ENCODE results near the gene MRAS. TPM values are rescaled to one million over a fixed set of nuclear protein-coding genes. Genes with fewer than 3 reads are reported as not detected.
A peak's percentile ranks its signal among the peaks of the same experiment; 100 is the strongest.

Gene MRAS
- total and polyA plus RNA-seq, 2 of the 13 experiments (the other 11 are each of a cell fraction or from before 2014, with no cell fraction given) = 8.8 to 36.2 TPM

- TF ChIP-seq GABPA (IDR thresholded peaks at IDR 0.05; ENCODE audit: low read depth, low read length) (peak; percentile 32; the same call in 1 of the 2 replicates), GABPA (CRISPR knock-in tag; IDR thresholded peaks at IDR 0.05; ENCODE audit: low read depth) (peak; percentile 69), SRSF9 (IDR thresholded peaks at IDR 0.05; ENCODE audit: borderline replicate concordance, insufficient read depth, low read depth, low read length, poor library complexity, severe bottlenecking) (no peak), HMGA1 (CRISPR knock-in tag; conservative IDR thresholded peaks at IDR 0.05) (no peak), CHD4 (IDR thresholded peaks at IDR 0.05; ENCODE audit: borderline replicate concordance, low read length) (no peak), ZFP41 (CRISPR knock-in tag; IDR thresholded peaks at IDR 0.05; ENCODE audit: borderline replicate concordance) (peak; percentile 48; the same call in 1 of the 2 replicates), ZBTB7A (CRISPR knock-in tag; IDR thresholded peaks at IDR 0.05) (0 out of 2 replicates have a peak, but pooled peaks have one; percentile 46), SIN3A (IDR thresholded peaks at IDR 0.05; ENCODE audit: borderline replicate concordance, low read depth, low read length) (no peak), ATF4 (CRISPR knock-in tag; IDR thresholded peaks at IDR 0.05) (0 out of 4 replicates have a peak, but pooled peaks of 1 of the 2 experiments have one; percentile 66), ZNF224 (CRISPR knock-in tag; IDR thresholded peaks at IDR 0.05) (peak; percentile 96), ZNF460 (CRISPR knock-in tag; IDR thresholded peaks at IDR 0.05; ENCODE audit: borderline replicate concordance) (no peak), TP53 (CRISPR knock-in tag; conservative IDR thresholded peaks at IDR 0.05) (peak; percentile 77; the same call in 1 of the 2 replicates), DPF2 (CRISPR knock-in tag; IDR thresholded peaks at IDR 0.05; ENCODE audit: borderline replicate concordance, low read depth) (no peak), SRSF4 (IDR thresholded peaks at IDR 0.05; ENCODE audit: low read depth, low read length, poor library complexity, severe bottlenecking) (no peak), DZIP1 (CRISPR knock-in tag; IDR thresholded peaks at IDR 0.05) (peak; percentile 98), ZMAT5 (CRISPR knock-in tag; IDR thresholded peaks at IDR 0.05; ENCODE audit: borderline replicate concordance, low read depth) (no peak), E2F1 (CRISPR knock-in tag; IDR thresholded peaks at IDR 0.05) (peak; percentile 92), RAD21 (CRISPR knock-in tag; IDR thresholded peaks at IDR 0.05) (peak; percentile 49; the same call in 1 of the 2 replicates), SOX5 (CRISPR knock-in tag; IDR thresholded peaks at IDR 0.05; ENCODE audit: borderline replicate concordance) (peak; percentile 58), ZSCAN12 (CRISPR knock-in tag; IDR thresholded peaks at IDR 0.05) (peak; percentile 87; the same call in 1 of the 2 replicates), HNF1B (CRISPR knock-in tag; IDR thresholded peaks at IDR 0.05) (peak; percentile 91), REPIN1 (CRISPR knock-in tag; IDR thresholded peaks at IDR 0.05; ENCODE audit: borderline replicate concordance, low read depth) (peak; percentile 94)
Measured at GRCh38 chr3:138434276-138434874, 86.0 kb downstream of the MRAS start, which contains the start of gene ESYT3 (continued).
